Epidermal melanocyte (primary cell): ENCODE measurements around the gene ABCC8.

Experiments
- DNase-seq: peaks from one replicate; pipeline ENCODE4 v3.0.0; 2011; ENCODE audit warnings: low spot score; ENCODE audit not compliant: insufficient read length

Gene ABCC8

GRCh38 chr11:17354601-17354991 is 122.0 kb downstream of the ABCC8 start:
- peak; percentile 81 for DNase-seq

GRCh38 chr11:17353821-17354600 is 122.6 kb downstream of the ABCC8 start:
- DNase-seq = no peak

DNA sequence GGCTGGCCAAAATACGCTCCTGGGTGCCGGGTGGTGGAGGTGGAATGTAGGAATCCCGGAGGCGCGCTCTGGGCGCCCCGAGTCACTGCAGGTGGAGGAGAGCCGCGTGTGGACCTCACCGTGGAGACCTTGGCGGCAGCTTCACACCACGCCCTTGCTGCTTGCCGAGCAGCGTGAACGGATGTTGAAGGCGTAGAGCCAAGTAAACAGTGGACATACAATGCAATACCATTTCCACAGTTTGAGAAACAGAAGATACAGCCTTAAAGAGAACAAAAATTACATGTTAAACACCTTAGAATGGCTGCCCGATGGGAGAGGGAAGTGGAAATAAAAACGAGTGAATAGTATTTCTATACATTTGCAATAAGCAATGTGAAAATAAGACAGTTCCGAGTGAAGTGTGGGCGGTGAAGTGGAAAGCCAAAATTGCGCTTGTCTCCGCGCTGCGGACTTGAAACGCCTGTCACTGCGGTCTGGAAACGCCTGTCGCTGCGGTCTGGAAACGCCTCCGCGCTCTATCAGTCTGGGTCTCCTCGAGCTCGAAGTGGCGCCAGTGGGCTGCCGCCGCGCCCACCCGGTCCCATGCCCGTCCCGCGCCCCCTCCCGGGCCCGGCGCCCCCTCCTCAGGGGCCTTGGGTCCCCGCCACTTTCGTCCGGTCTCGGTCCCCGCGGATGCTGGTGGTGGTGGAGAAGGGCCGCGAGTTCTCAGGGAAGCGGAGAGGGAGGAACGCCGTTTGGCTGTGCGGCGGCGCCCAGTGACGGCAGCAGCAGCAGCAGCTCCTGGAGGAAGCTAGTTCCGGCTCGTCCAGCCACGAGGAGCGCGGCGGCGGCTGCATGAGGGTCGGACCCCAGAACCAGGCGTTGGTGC is 123.5 kb downstream of the ABCC8 start:
- no peak for DNase-seq

DNA sequence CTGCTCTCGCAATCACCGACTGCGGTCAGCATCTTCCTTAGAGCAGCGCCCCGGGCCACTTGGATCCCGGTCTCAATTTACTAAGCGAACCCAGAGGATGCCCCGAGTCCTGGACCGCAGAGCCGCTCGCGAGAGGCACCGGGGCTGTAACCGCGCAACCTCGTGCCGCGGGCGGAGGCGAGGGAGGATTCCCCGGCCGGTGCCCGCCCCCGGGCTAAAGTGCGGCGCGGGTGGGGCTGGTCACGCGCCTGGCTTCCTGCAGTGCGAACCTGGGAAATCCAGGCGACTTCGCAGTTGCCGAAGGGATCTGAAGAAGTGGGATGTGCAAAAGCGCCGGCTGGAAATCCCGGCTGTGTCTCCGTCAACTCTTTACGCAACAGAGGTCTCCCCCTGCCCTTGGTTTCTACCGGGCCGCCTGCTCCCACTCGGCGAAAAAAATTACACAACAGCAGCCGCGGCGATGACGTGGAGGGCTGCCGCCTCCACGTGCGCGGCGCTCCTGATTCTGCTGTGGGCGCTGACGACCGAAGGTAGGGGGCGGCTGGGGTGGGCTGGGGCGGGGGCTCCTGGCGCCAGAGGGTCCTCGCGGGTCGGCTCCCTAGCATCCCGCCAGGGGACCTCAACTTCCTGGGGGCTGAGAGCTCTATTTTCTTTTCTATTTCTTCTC is 125.0 kb downstream of the ABCC8 start, which contains the start of gene NCR3LG1:
Gene NCR3LG1 (plus strand): TSS at position 291 of the 667 bp plus-strand sequence. CDS start 170 bp downstream, at position 461.
- no peak for DNase-seq

GRCh38 chr11:17351172-17351509 is 125.5 kb downstream of the ABCC8 start:
- no peak for DNase-seq

DNA sequence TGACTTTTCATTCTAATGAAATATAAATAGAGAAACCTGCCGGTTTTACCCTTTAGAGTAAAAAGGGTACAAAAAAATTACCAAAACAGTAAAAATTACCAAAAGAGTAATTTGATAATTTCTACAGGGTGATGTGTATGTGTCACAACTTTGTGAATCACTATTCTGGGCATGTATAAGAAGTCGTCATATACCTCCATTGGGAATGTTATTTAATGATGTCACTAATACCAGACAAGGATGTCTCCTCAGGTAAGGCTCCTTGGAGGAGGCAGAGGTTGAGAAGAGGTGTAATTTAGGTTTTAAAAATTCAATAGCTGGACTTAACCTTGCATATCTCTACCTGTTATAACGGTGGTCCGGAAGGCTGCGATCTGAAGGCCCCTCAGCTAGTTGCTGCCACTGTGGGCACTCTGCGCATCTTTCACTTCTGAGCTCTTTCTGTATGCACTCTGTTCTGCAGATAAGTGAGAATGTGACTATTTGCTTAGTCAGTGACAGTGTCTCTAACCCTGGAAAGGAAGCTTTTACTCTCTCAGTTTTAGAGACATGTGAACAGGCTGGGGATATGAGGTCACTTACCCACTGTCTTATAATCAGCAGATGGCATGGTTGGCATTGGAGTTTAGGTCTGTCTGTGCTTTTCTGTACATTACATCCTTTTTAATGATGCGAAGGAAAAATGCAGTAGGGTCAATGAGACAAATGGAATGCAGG is 126.0 kb downstream of the ABCC8 start:
- no peak for DNase-seq

- DNase-seq = no peak
Observed at GRCh38 chr11:17347676-17348075, 129.0 kb downstream of the ABCC8 start.

DNA sequence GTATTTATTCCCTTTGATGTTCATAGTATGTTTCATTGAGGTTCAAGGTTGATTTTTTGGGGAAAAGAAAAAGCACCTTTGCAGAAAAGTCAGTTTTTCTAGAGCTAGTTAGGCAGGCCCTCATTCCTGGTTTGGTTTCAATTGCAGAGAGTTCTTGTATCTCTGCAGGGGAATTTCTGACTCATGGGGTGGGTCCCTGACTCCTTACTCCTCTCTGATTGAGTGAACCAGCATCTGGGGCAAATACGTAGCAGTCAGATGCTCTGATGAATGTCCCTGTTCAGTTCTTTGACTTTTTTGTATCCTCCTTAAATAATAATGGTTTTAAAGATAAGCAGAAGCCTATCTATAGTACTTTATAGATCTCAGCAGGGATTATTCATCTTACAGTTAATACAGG is 132.7 kb downstream of the ABCC8 start:
- DNase-seq = peak; percentile 21

DNA sequence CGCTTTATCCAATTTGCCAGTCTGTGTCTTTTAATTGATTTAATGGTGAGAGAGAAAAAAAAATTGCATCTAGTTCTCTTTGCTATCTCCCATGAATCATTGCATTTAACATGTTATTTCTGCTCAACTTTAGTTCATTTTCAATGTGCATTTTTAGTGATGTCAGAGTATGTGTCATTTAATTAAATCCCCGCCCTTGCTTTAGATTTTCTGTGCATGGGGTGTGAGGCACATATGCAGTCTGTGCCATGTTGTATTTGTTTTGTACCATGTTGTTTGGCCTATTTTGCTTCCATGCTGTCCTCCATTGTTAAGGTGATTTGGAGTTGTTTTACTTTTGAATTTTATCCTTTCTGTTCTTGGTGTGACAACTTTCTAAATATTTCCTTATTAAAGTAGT is 133.4 kb downstream of the ABCC8 start:
- DNase-seq = no peak
